H1 (cell line): ENCODE measurements around the gene ELAVL2. TPM values are rescaled to one million over a fixed set of nuclear protein-coding genes. Genes with fewer than 3 reads are reported as not detected.

Experiments
- CTCF ChIA-PET: fragments of 300-600 bp; sonication (Branson Sonifier 250); formaldehyde crosslinking; loops from one replicate; lab custom pipeline; 2021; ENCODE audit not compliant: partially characterized antibody; lab: Charles Lee
- POLR2A ChIA-PET: fragments of 300-600 bp; sonication (Branson Sonifier 250); formaldehyde crosslinking; loops from one replicate; lab custom pipeline; 2021; ENCODE audit warnings: inconsistent platforms; ENCODE audit not compliant: partially characterized antibody; lab: Charles Lee
- DNase-seq, 2 experiments: peaks; one replicate each; pipeline versions ENCODE4 v3.0.0 to v3.0.0-alpha.2; 2010 to 2022; ENCODE audit warnings: low spot score in 2 of 2, low read depth in 1 of 2, mixed read lengths in 1 of 2
- FAIRE-seq: peaks from 2 replicates; lab custom pipeline; 2011; peaks lifted over from hg19 to GRCh38; lab: Jason Lieb, UNC
- H2AFZ ChIP-seq: 2 replicates; pipeline ENCODE4 v1.8.1; 2012; ENCODE audit warnings: low read length, inconsistent platforms
- H2AK5ac ChIP-seq: 2 replicates; pipeline ENCODE4 v1.6.1; 2013; ENCODE audit warnings: low read depth, low read length
- H2BK120ac ChIP-seq: replicated peaks from 2 replicates; pipeline ENCODE3; 2013; ENCODE audit warnings: low read depth, low read length, inconsistent platforms
- H2BK12ac ChIP-seq: 2 replicates; pipeline ENCODE4 v1.6.1; 2013; ENCODE audit warnings: low read depth, low read length
- H2BK15ac ChIP-seq: 2 replicates; pipeline ENCODE4 v1.6.1; 2013; ENCODE audit warnings: low read length
- H2BK20ac ChIP-seq: 2 replicates; pipeline ENCODE4 v1.6.1; 2013; ENCODE audit warnings: low read length
- H2BK5ac ChIP-seq: 2 replicates; pipeline ENCODE4 v1.6.1; 2013; ENCODE audit warnings: low read depth, low read length
- H3K14ac ChIP-seq: 2 replicates; pipeline ENCODE4 v1.6.1; 2013; ENCODE audit warnings: inconsistent platforms; ENCODE audit not compliant: insufficient read length
- H3K18ac ChIP-seq: 2 replicates; pipeline ENCODE4 v1.6.1; 2013; ENCODE audit warnings: low read length; ENCODE audit errors: extremely low read depth
- H3K23ac ChIP-seq: 2 replicates; pipeline ENCODE4 v1.6.1; 2013; ENCODE audit warnings: inconsistent platforms; ENCODE audit not compliant: insufficient read length
- H3K23me2 ChIP-seq: 2 replicates; pipeline ENCODE4 v1.6.1; 2013; ENCODE audit warnings: low read depth, low read length
- H3K27ac ChIP-seq: 2 replicates; pipeline ENCODE4 v1.6.1; 2011; ENCODE audit warnings: low read depth, low read length, inconsistent platforms
- H3K27me3 ChIP-seq, 4 experiments: replicated peaks in 1 of 4; 1 replicate in 1 of 4; 2 replicates in 3 of 4; pipeline versions ENCODE4 v1.6.1 to v1.8.1; 2011 to 2013; ENCODE audit warnings: low read length in 3 of 4, mild to moderate bottlenecking in 3 of 4, inconsistent platforms in 2 of 4, mixed read lengths in 2 of 4, moderate library complexity in 1 of 4; ENCODE audit not compliant: control insufficient read depth in 3 of 4, insufficient read depth in 3 of 4; ENCODE audit errors: extremely low read depth in 1 of 4
- H3K36me3 ChIP-seq, 4 experiments: 2 replicates each; pipeline versions ENCODE4 v1.6.1 to v1.8.1; 2011 to 2013; ENCODE audit warnings: mild to moderate bottlenecking in 4 of 4, low read length in 3 of 4, moderate library complexity in 2 of 4, control low read depth in 1 of 4, inconsistent platforms in 1 of 4; ENCODE audit not compliant: insufficient read depth in 4 of 4, control insufficient read depth in 2 of 4
- H3K4ac ChIP-seq: replicated peaks from 2 replicates; pipeline ENCODE3; 2013; ENCODE audit warnings: low read length, low read depth, mixed read lengths, inconsistent platforms; ENCODE audit not compliant: insufficient read length
- H3K4me1 ChIP-seq, 4 experiments: replicated peaks in 1 of 4; 1 replicate in 1 of 4; 2 replicates in 3 of 4; pipeline versions ENCODE4 v1.6.1 to v1.8.1; 2011 to 2013; ENCODE audit warnings: low read length in 3 of 4, inconsistent platforms in 2 of 4, mixed read lengths in 1 of 4; ENCODE audit not compliant: insufficient read depth in 4 of 4, control insufficient read depth in 3 of 4
- H3K4me2 ChIP-seq, 2 experiments: 2 replicates each; pipeline versions ENCODE4 v1.6.1 to v1.8.1; 2011 to 2013; ENCODE audit warnings: low read depth in 2 of 2, low read length in 2 of 2, control low read depth in 1 of 2, inconsistent platforms in 1 of 2, mild to moderate bottlenecking in 1 of 2; ENCODE audit not compliant: insufficient read depth in 1 of 2
- H3K4me3 ChIP-seq, 4 experiments: fragments of 200-600, 300-600 bp in 1 of 4; sonication (generic), shearing (Covaris generic), sonication (Bioruptor Twin) in 1 of 4; 2 replicates each; pipeline versions ENCODE4 v1.5.1 to v1.8.1; 2011 to 2016; ENCODE audit warnings: low read length in 4 of 4, low read depth in 3 of 4, control low read depth in 2 of 4, inconsistent platforms in 2 of 4, mild to moderate bottlenecking in 2 of 4, mixed read lengths in 1 of 4, moderate library complexity in 1 of 4; ENCODE audit not compliant: insufficient read depth in 2 of 4; ENCODE audit errors: extremely low read depth in 1 of 4
- H3K56ac ChIP-seq: replicated peaks from 2 replicates; pipeline ENCODE3; 2013; ENCODE audit warnings: low read depth, mild to moderate bottlenecking, mixed read lengths, low read length, inconsistent platforms; ENCODE audit not compliant: insufficient read length
- H3K79me1 ChIP-seq: 2 replicates; pipeline ENCODE4 v1.6.1; 2013; ENCODE audit warnings: low read depth, low read length, control low read depth
- H3K79me2 ChIP-seq, 2 experiments: 2 replicates each; pipeline versions ENCODE4 v1.6.1 to v1.8.1; 2012 to 2013; ENCODE audit warnings: low read length in 2 of 2, mild to moderate bottlenecking in 2 of 2, inconsistent platforms in 1 of 2; ENCODE audit not compliant: insufficient read depth in 2 of 2, control insufficient read depth in 1 of 2
- H3K9ac ChIP-seq, 4 experiments: replicated peaks in 1 of 4; 1 replicate in 1 of 4; 2 replicates in 3 of 4; pipeline versions ENCODE4 v1.6.1 to v1.8.1; 2011 to 2013; ENCODE audit warnings: low read depth in 3 of 4, low read length in 3 of 4, control low read depth in 2 of 4, mild to moderate bottlenecking in 2 of 4, moderate library complexity in 2 of 4, inconsistent platforms in 1 of 4; ENCODE audit errors: extremely low read depth in 1 of 4
- H3K9me3 ChIP-seq, 2 experiments: 2 replicates each; pipeline versions ENCODE4 v1.6.1 to v1.8.1; 2012 to 2013; ENCODE audit warnings: mild to moderate bottlenecking in 2 of 2, moderate library complexity in 2 of 2, control low read depth in 1 of 2, inconsistent platforms in 1 of 2, low read depth in 1 of 2, low read length in 1 of 2, mixed read lengths in 1 of 2; ENCODE audit not compliant: insufficient read depth in 2 of 2
- H4K20me1 ChIP-seq, 2 experiments: replicated peaks in 1 of 2; 2 replicates each; pipeline versions ENCODE3 to v1.8.1; 2011 to 2013; ENCODE audit warnings: inconsistent platforms in 2 of 2, low read length in 2 of 2, mild to moderate bottlenecking in 1 of 2; ENCODE audit not compliant: insufficient read depth in 2 of 2, control insufficient read depth in 1 of 2
- H4K5ac ChIP-seq: 2 replicates; pipeline ENCODE4 v1.6.1; 2013; ENCODE audit warnings: low read length, low read depth, mixed read lengths, inconsistent platforms; ENCODE audit not compliant: insufficient read length
- H4K8ac ChIP-seq: 2 replicates; pipeline ENCODE4 v1.8.0; 2013; ENCODE audit warnings: mild to moderate bottlenecking, moderate library complexity, low read length, inconsistent platforms; ENCODE audit not compliant: insufficient read depth; ENCODE audit errors: extremely low read depth
- H4K91ac ChIP-seq: replicated peaks from 2 replicates; pipeline ENCODE3; 2013; ENCODE audit warnings: low read length, mixed read lengths, inconsistent platforms; ENCODE audit not compliant: insufficient read length
- whole genome bisulfite sequencing, 2 experiments: shearing (Covaris generic) in 1 of 2; methylation state at CpG; one replicate each; pipeline versions ENCODE4 v1.1.6 to v1.1.7; 2013 to 2015; ENCODE audit warnings: low lambda C conversion rate in 2 of 2, mixed read lengths in 2 of 2, inconsistent platforms in 1 of 2, low coverage in 1 of 2, missing lambda C conversion rate in 1 of 2; ENCODE audit not compliant: insufficient replicate concordance in 2 of 2, insufficient coverage in 1 of 2, insufficient read length in 1 of 2; ENCODE audit errors: extremely low coverage in 1 of 2, missing lambda C conversion rate in 1 of 2; 5-methylcytosine and 5-hydroxymethylcytosine counted together
- polyA plus RNA-seq, 7 experiments: library from polyadenylated mRNA; depleted of rRNA in 3 of 7; stranded (reverse) in 5 of 7; unstranded in 2 of 7; fragments of >200 nt in 5 of 7; fragments of 200-250 nt in 2 of 7; gene quantifications; 1 replicate in 5 of 7; 2 replicates in 1 of 7; 4 replicates in 1 of 7; pipeline versions ENCODE4 v1.2.1 to v1.2.3, GENCODE V29; 2011 to 2013; ENCODE audit warnings: missing spikeins in 2 of 7, mixed read lengths in 2 of 7
- total RNA-seq: library from RNA; stranded (reverse); fragmentation: NEBNext Ultra II Directional; extraction: Animal tissue kit (Norgen Biotek cat#: 25700); gene quantifications from 2 replicates; pipeline ENCODE4 v1.2.1, GENCODE V29; 2021

ELAVL2 gene
- total and polyA plus RNA-seq, 2 of the 8 experiments (the other 6 are each of a cell fraction or from before 2014, with no cell fraction given), result 4.9 to 21.9 TPM

DNA sequence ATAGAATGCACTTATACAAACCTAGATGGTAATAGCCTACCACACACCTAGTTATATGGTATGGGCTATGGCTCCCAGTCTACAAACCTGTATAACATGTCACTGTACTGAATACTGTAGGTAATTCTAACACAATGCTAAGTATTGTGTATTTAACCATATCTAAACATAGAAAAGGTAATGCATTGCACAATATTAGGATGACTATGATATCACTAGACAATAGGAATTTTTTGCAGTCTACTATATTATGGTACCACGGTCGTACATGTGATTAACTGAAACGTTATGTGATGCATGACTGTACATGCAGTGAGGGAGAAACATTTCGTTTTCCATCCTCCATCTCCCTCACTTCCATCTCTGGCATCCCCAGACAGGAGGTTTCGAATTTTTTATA is 130.5 kb downstream of the ELAVL2 start:
- H3K14ac ChIP-seq, result no peak overlapping the region
- H3K4me1 ChIP-seq, result peaks cover 0 to 4% (median 0%) of the 10 kb centered on the region in 4 experiments; a peak in 2 of 7 replicates
- no peak overlapping the region for H3K56ac ChIP-seq
- no peak overlapping the region for H3K4ac ChIP-seq
- no peaks in the 10 kb centered on the region for H3K23me2 ChIP-seq
- H2AFZ ChIP-seq, result no peak overlapping the region
- 85% methylated on average over 5 of the region's 5 CpGs; no CpG with 5 or more reads in 1 of the 2 experiments for WGBS, 2 experiments
- H3K79me2 ChIP-seq, result peaks cover 0 to 37% of the 10 kb centered on the region in 2 experiments; a peak in 2 of 4 replicates
- FAIRE-seq (no peak), DNase-seq (no peak)
- no peak overlapping the region for H2BK15ac ChIP-seq
- H3K36me3 ChIP-seq, result no peaks in the 10 kb centered on the region; a peak in 1 of 8 replicates
- no peak overlapping the region for H4K8ac ChIP-seq
- H3K27ac ChIP-seq, result no peak overlapping the region
- H4K20me1 ChIP-seq, result no peaks in the 10 kb centered on the region
- no peak overlapping the region for H3K18ac ChIP-seq
- no peak overlapping the region for H2BK20ac ChIP-seq
- H2BK12ac ChIP-seq, result no peak overlapping the region
- H3K9ac ChIP-seq, result no peak overlapping the region
- H3K79me1 ChIP-seq, result no peaks in the 10 kb centered on the region
- no peak overlapping the region for H2BK5ac ChIP-seq
- ChIA-PET CTCF (no interaction called here), POLR2A (interaction anchor here (2.4 kb wide), 1 partner anchor 13 kb away, joined by 5 read pairs; no protein-coding TSS in a partner anchor)
- H2AK5ac ChIP-seq, result no peak overlapping the region
- no peak overlapping the region for H3K4me3 ChIP-seq
- H3K4me2 ChIP-seq, result no peak overlapping the region
- no peak overlapping the region for H4K5ac ChIP-seq
- no peak overlapping the region for H4K91ac ChIP-seq
- no peaks in the 10 kb centered on the region for H3K27me3 ChIP-seq
- H3K9me3 ChIP-seq, result no peaks in the 10 kb centered on the region
- no peak overlapping the region for H3K23ac ChIP-seq
- H2BK120ac ChIP-seq, result no peak overlapping the region
